Medulla oblongata (tissue), 1 donor: ENCODE results near the gene FAM174B.
A peak's percentile ranks its signal among the peaks of the same experiment; 100 is the strongest.

Source experiments
- DNase-seq: peaks from one replicate; pipeline ENCODE4 v3.0.0-alpha.2; 2015; ENCODE audit errors: extremely low spot score

The FAM174B gene

DNA sequence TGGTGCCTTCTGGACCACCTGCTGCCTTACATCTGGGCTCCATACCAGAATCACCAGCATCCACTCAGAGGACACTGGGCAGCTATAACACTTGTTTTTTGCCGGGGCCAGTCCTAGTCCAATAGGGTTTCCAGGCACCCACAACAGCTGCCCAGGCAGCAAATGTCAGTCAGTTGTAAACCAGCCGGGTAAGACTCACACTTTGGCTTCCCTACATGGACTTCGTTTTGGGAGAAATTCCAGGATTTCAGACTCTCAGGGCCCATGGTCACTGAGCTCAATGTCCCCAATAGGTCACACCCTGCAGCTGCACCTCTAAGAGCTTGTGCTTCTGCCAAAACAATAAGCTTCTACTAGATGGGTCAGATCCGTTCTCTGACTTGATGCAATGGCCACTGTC, 83.8 kb downstream of the FAM174B start:
- DNase-seq, result peak; percentile 3

DNA sequence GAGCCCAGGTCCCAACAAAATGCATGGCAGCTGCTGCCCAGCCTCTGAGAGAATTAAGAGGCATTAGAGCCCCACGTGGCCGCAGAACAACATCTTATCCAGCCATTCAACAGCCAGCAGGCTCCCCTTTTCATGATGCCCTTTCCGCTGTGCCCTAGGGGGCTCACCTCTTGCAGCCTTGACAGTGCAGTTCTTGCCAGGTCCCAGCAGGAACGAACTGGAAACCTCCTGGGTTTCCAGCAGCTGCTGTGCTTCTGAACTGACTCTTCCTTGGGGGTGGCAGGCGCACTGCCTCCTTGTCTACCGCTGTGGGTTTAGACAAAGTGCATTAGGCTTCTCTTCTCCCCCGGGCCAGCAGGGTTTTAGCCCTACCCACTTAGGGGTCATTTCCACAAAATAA, 85.2 kb downstream of the FAM174B start:
- DNase-seq, result no peak

DNA sequence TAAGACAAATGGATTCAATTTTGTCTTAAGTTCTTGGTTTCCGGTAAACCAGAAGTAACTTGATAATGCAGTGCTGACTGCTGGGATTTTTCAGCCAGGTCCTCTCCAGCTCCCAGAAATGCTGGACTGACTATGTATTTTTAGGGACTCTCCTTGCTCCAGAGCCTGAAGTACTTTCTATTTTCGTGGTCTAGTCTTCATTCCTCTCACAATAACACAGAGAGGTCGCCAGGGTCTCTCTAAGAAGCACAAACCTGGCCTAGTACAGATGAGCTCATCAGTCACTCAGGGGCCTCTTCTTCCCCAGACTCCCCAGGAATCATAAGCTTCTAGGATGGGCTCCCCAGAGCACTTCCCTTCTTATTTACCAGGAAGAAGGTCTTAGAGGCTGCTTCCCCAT, 85.8 kb downstream of the FAM174B start:
- no peak for DNase-seq
